ENCODE data around the gene PLXNA2. TPM values are rescaled to one million over a fixed set of nuclear protein-coding genes. Genes with fewer than 3 reads are reported as not detected.

Gene PLXNA2
- total RNA-seq, 2 donors from 2014 or later, result 44.5 to 51.6 TPM

DNA sequence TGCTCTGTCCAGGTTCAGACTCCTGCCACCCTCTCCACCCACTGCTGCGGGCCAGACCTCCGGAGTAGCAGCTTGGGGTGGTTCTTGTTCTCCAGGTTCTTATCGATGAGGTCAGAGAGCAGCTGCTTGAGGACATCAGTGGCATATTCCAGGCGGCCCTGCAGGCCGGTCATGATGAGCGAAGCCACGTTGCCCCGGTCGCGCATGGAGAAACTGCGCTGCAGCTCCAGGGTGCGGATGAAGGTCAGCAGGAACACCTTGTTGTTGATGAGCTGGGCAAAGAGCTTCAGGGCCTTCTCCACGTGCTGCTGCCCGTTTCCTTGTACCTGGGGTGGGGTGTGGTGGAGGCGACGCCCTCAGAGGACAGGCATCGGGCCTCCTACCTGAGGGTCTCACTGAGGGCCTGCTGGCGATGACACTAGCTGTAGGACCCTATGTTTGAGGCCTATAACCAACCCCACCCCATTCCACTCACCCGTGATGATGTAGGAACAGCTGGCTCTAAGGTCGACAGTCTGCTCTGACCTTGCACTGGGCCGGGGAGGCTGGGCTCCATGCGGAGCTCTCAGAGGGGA lies 202.1 kb downstream of the PLXNA2 start:
- 67 to 70% methylated on average over 5 to 22 of the region's 22 CpGs for WGBS, 2 donors
- DNase-seq (peak in 2 of 4 donors; percentile 29 to 40), ATAC-seq (no peak)
- peaks cover 76% of the 10 kb centered on the region for H3K4me1 ChIP-seq
- TF ChIP-seq POLR2A (IDR thresholded peaks at IDR 0.05), result no peak
- TF ChIP-seq, protein P1, sequence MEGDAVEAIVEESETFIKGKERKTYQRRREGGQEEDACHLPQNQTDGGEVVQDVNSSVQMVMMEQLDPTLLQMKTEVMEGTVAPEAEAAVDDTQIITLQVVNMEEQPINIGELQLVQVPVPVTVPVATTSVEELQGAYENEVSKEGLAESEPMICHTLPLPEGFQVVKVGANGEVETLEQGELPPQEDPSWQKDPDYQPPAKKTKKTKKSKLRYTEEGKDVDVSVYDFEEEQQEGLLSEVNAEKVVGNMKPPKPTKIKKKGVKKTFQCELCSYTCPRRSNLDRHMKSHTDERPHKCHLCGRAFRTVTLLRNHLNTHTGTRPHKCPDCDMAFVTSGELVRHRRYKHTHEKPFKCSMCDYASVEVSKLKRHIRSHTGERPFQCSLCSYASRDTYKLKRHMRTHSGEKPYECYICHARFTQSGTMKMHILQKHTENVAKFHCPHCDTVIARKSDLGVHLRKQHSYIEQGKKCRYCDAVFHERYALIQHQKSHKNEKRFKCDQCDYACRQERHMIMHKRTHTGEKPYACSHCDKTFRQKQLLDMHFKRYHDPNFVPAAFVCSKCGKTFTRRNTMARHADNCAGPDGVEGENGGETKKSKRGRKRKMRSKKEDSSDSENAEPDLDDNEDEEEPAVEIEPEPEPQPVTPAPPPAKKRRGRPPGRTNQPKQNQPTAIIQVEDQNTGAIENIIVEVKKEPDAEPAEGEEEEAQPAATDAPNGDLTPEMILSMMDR (IDR thresholded peaks at IDR 0.05), result no peak
- no peaks in the 10 kb centered on the region for H3K27me3 ChIP-seq
- no peak overlapping the region for H3K4me3 ChIP-seq
- H3K27ac ChIP-seq, result peak overlapping the region; percentile 69 to 87 (median 80)
- no peaks in the 10 kb centered on the region for H3K9me3 ChIP-seq
- peaks cover 0 to 6% of the 10 kb centered on the region in 2 donors for H3K36me3 ChIP-seq (replicated peaks in 1 of 2; ENCODE audit: insufficient read depth in 1 of 2, low read depth in 2 of 2)
- intact Hi-C loops (cut with DNase I), result no loop called here

- no peak for ATAC-seq
- peaks cover 0 to 6% of the 10 kb centered on the region in 2 donors for H3K36me3 ChIP-seq (replicated peaks in 1 of 2; ENCODE audit: insufficient read depth in 1 of 2, low read depth in 2 of 2)
Measured at GRCh38 chr1:208041505-208041904, 202.7 kb downstream of the PLXNA2 start.

DNA sequence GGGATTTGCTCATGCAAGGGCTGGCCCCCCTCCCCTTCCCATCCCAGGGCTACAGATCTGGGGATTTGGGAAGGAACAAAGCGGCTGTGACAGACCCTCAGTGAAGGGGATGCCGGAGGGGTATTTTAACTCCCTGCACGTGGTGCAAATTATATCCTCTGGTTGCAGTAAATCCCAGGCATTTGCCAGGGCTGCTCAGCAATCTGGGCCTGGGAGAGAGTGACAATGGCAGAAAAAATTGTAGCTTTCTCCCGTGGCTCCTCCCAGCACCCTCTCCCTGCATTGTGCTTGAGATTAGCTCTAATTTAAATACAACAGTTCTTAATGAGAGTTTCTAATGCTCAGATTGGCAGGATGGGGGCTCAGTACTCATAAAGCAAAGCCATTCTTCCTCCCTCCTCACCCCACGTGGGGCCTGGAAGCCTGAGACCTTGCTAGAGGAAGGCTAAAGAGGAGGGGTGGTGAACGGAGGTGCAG lies 203.3 kb downstream of the PLXNA2 start:
- H3K27me3 ChIP-seq, result no peaks in the 10 kb centered on the region
- peak overlapping the region in 2 of 4 donors; percentile 31 to 38 for H3K27ac ChIP-seq
- H3K4me1 ChIP-seq, result peaks cover 76% of the 10 kb centered on the region
- no peaks in the 10 kb centered on the region for H3K9me3 ChIP-seq
- peaks cover 0 to 6% of the 10 kb centered on the region in 2 donors for H3K36me3 ChIP-seq (replicated peaks in 1 of 2; ENCODE audit: insufficient read depth in 1 of 2, low read depth in 2 of 2)
- TF ChIP-seq, protein P1 (IDR thresholded peaks at IDR 0.05), result no peak
- no peak for TF ChIP-seq POLR2A (IDR thresholded peaks at IDR 0.05)
- ATAC-seq (no peak), DNase-seq (peak in 1 of 4 donors; percentile 6)
- intact Hi-C loops (cut with DNase I), result no loop called here
- 64 to 79% methylated on average over 4 to 6 of the region's 6 CpGs for WGBS, 2 donors
- H3K4me3 ChIP-seq, result no peak overlapping the region

More at GRCh38 chr1:208041505-208041904, 202.7 kb downstream of the PLXNA2 start:
- 91 to 95% methylated on average over 9 of the region's 9 CpGs for WGBS, 2 donors
- no peak for DNase-seq
- no peaks in the 10 kb centered on the region for H3K27me3 ChIP-seq
- no peak for TF ChIP-seq POLR2A (IDR thresholded peaks at IDR 0.05)
- TF ChIP-seq, protein P1 (IDR thresholded peaks at IDR 0.05), result no peak
- H3K4me1 ChIP-seq, result peaks cover 76% of the 10 kb centered on the region
- no peak overlapping the region for H3K4me3 ChIP-seq
- H3K9me3 ChIP-seq, result no peaks in the 10 kb centered on the region
- intact Hi-C loops (cut with DNase I), result no loop called here
- H3K27ac ChIP-seq, result peak overlapping the region in 3 of 4 donors; percentile 31 to 87 (median 79)

DNA sequence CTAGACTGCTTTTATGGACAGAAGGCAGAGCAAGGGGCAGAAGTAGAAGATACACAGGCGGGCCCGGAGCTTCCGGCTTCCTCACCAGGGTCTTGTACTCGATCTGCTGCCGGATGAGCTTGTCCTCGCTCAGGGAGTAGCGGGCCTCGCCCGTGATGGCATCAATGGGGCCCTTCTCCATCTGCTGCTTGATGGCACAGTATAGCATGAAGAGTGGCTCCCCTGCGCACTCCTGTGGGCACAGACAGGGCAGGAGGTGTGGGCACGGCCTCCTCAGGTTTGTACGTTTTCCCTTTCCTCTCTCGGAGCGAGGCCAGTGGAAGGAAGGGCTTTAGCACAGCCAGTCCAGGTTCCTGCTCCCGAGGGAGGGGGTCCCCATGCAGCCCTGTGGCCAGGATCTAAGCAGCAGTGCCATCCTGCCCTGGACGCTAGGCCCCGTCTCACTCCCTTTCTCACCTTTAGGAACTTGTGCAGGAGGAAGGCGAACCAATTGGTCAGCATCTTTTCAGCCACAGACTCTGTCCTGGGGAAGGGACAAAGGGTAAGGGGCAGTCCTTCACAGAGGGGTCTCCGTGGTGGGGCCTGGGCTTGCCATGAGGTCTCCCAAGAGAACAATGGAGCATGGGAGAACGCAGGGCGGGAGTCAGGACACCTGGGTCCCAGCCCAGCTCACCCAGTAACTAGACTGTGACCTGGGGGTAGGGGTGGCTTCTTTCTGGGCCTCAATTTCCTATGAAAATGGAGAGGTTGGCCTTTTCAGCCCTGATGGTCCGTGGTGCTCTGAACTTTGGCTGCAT lies 204.4 kb downstream of the PLXNA2 start:
- Histone ChIP-seq H3K27ac (peak overlapping the region in 1 of 4 donors; percentile 38), H3K9me3 (no peaks in the 10 kb centered on the region), H3K4me1 (peaks cover 66% of the 10 kb centered on the region), H3K27me3 (no peaks in the 10 kb centered on the region), H3K36me3 (replicated peaks in 1 of 2; ENCODE audit: insufficient read depth in 1 of 2, low read depth in 2 of 2) (peaks cover 0 to 6% of the 10 kb centered on the region in 2 donors), H3K4me3 (no peak overlapping the region)
- DNase-seq, result no peak
- intact Hi-C loops (cut with DNase I), result no loop called here
- no peak for ATAC-seq
- 86 to 90% methylated on average over 21 to 22 of the region's 22 CpGs for WGBS, 2 donors
- TF ChIP-seq, protein P1 (IDR thresholded peaks at IDR 0.05), result no peak
- no peak for TF ChIP-seq POLR2A (IDR thresholded peaks at IDR 0.05)

Measured in body of pancreas (tissue), 4 donors.